Fibroblast of mammary gland (primary cell): Measurements from ENCODE around the gene SCGN.

Experiments
- DNase-seq: peaks from one replicate; pipeline ENCODE4 v3.0.0-alpha.2; 2010; ENCODE audit warnings: low read depth
- H3K4me3 ChIP-seq: 2 replicates; pipeline ENCODE4 v1.5.1; 2011; ENCODE audit warnings: low read depth, mild to moderate bottlenecking, low read length, moderate library complexity; ENCODE audit not compliant: control insufficient read depth
- TF ChIP-seq, protein P1 (sequence below): conservative IDR thresholded peaks from 2 replicates; pipeline ENCODE4 v1.5.1; 2011; ENCODE audit warnings: low read depth, low read length, inconsistent platforms; ENCODE audit not compliant: control insufficient read depth, insufficient read depth

The SCGN gene, protein sequence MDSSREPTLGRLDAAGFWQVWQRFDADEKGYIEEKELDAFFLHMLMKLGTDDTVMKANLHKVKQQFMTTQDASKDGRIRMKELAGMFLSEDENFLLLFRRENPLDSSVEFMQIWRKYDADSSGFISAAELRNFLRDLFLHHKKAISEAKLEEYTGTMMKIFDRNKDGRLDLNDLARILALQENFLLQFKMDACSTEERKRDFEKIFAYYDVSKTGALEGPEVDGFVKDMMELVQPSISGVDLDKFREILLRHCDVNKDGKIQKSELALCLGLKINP

DNA sequence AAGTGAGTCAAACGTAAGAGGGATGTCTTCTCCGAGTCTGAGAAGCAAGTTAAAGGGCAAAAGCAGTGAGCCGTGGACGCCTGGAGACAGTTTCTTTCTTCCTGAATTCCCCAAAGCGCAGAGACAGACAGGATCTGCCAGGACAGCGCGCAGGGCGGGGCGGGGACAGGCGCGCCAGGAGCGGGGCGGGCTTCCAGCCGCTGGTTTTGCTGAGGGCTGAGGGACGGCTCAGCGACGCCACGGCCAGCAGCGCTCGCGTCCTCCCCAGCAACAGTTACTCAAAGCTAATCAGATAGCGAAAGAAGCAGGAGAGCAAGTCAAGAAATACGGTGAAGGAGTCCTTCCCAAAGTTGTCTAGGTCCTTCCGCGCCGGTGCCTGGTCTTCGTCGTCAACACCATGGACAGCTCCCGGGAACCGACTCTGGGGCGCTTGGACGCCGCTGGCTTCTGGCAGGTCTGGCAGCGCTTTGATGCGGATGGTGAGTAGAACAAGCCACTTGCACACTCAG lies at the start of gene SCGN:
Gene SCGN, plus strand, starts transcription at position 209 of the 509 bp plus-strand sequence. Its CDS starts 189 bp downstream, at position 398.
- peak; percentile 60 for DNase-seq
- H3K4me3 ChIP-seq: no peak within 1 kb of the TSS
- TF ChIP-seq, protein P1, sequence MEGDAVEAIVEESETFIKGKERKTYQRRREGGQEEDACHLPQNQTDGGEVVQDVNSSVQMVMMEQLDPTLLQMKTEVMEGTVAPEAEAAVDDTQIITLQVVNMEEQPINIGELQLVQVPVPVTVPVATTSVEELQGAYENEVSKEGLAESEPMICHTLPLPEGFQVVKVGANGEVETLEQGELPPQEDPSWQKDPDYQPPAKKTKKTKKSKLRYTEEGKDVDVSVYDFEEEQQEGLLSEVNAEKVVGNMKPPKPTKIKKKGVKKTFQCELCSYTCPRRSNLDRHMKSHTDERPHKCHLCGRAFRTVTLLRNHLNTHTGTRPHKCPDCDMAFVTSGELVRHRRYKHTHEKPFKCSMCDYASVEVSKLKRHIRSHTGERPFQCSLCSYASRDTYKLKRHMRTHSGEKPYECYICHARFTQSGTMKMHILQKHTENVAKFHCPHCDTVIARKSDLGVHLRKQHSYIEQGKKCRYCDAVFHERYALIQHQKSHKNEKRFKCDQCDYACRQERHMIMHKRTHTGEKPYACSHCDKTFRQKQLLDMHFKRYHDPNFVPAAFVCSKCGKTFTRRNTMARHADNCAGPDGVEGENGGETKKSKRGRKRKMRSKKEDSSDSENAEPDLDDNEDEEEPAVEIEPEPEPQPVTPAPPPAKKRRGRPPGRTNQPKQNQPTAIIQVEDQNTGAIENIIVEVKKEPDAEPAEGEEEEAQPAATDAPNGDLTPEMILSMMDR: no peak

DNA sequence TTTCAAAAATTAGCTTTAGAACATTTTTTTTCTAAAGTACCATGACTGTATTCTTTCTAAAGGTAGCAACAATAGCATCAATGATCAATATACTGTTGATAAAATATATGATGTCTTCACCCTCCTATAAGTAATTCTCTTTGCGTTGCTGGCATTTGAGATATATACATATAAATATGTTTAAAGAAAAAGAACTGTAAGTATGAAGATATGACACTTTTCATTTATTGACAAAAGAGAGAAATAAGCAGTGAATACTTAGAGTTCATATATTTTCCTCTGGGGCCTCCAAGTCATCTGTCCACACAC lies 49.4 kb upstream of the SCGN start:
- H3K4me3 ChIP-seq: no peak overlapping the region
- DNase-seq: no peak
- TF ChIP-seq, protein P1: no peak

DNA sequence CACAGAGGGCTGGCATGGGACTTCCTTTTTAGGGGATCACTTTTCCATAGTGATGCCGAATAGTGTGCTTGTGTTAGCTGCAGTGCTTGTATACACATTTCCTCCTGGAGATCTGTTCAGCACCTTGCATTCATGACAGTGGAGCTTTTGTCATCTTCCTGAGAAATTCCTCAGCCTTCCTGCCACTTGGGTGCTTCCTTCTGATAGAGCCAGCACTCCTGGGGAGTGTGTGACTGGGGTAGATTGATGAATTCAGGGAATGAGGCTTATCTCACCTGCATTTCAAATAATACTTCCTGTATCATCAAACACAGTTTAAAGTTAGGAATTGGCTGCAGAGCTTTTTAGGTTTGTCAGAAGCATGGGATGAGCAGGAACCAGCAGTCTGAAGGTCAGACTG lies 48.8 kb upstream of the SCGN start:
- no peak for DNase-seq
- no peak overlapping the region for H3K4me3 ChIP-seq
- TF ChIP-seq, protein P1: no peak

DNA sequence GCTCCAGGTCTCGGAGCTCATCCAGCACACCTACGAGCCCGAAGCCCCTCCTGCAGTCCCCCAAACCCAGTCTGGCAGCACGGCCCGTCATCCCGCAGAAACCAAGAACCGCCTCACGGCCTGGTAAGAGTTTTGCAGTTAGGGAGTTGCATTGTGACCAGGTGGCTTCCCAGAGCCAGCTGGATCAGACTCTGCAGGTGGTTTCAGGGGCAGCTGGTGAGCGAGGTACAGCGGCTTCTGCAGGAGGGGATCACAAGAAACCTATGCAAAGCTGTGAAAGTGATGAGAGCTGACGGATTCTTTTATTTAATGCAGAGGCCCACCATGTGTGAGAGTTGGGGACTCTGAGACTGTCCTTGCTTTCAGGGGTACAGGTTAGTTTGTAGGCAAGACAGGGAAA lies 45.9 kb upstream of the SCGN start:
- TF ChIP-seq, protein P1: no peak

DNA sequence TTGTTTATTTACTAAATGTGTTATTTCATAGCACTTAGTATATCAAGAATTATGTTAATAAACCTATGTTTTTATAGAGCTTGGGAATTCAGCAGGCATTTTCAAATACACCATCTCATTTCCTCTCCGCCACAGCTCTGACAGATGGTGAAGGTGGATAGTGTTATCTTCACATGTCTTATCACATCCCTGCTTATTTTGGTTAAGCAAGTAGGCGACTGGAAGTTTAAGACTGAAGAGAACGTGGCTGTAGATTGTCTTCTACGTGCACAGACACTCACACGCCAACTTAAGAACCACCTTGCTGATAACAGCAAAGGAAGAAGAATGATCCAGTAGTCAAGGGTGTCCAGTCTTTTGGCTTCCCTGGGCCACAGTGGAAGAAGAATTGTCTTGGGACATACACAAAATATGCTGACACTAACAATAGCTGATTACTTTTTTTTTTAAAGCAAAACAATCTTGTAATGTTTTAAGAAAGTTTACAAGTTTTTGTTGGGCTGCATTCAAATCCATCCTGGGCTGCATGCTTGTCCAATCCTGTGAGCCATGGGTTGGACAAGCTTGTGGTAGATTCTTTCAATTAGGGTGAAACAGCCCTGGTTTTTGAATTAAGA lies 43.3 kb upstream of the SCGN start:
- no peak for DNase-seq
- TF ChIP-seq, protein P1: no peak
- no peak overlapping the region for H3K4me3 ChIP-seq

More for the DNA sequence above, 45.9 kb upstream of the SCGN start:
- no peak for DNase-seq
- H3K4me3 ChIP-seq: no peak overlapping the region

DNA sequence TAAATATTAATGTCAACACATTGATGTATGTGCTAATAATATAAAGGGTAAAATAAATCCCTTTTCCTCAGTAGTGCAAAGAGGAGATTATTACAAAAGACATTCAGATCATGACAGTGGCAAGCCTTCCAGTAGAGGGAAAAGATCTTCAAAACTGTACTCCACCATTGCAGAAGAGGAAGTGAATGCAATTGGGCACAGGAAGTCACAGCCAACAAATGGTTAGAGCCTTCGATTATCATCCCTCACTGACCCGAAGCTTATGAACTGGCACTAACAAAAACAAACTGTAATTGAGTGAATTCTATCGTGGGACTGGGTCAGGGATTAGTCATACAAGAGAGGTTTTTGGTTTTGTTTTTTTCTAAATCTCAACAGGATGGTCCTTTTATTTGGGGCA lies 39.3 kb upstream of the SCGN start:
- H3K4me3 ChIP-seq: no peak overlapping the region
- DNase-seq: no peak
- TF ChIP-seq, protein P1: no peak
